Inflammatory macrophage treated with lipopolysaccharide for 4 hours (primary cell): ENCODE measurements around the gene OTOR.
A peak's percentile ranks its signal among the peaks of the same experiment; 100 is the strongest.

ENCODE experiments used
- DNase-seq: peaks from one replicate; pipeline ENCODE4 v3.0.0-alpha.2; 2020

Gene OTOR

GRCh38 chr20:16748308-16748900 lies at the start of gene OTOR:
TSS of gene OTOR (plus strand) at chr20:16748358. CDS start at chr20:16748402, 44 bp downstream.
- DNase-seq = no peak

GRCh38 chr20:16699293-16699692 lies 48.9 kb upstream of the OTOR start:
- no peak for DNase-seq

- DNase-seq = no peak
Measured at GRCh38 chr20:16701296-16701695, 46.9 kb upstream of the OTOR start.

GRCh38 chr20:16703570-16703969 lies 44.6 kb upstream of the OTOR start:
- no peak for DNase-seq

GRCh38 chr20:16707674-16708073 lies 40.5 kb upstream of the OTOR start:
- no peak for DNase-seq

- no peak for DNase-seq
Measured at GRCh38 chr20:16708602-16709001, 39.6 kb upstream of the OTOR start.

GRCh38 chr20:16709017-16709416 lies 39.1 kb upstream of the OTOR start:
- no peak for DNase-seq

GRCh38 chr20:16710781-16711180 lies 37.4 kb upstream of the OTOR start:
- DNase-seq = no peak

- DNase-seq = peak; percentile 6
Measured at GRCh38 chr20:16711661-16712258, 36.4 kb upstream of the OTOR start.

GRCh38 chr20:16712511-16712947 lies 35.6 kb upstream of the OTOR start:
- peak; percentile 8 for DNase-seq

- no peak for DNase-seq
Measured at GRCh38 chr20:16713066-16713465, 35.1 kb upstream of the OTOR start.

- DNase-seq = no peak
Measured at GRCh38 chr20:16714242-16714641, 33.9 kb upstream of the OTOR start.

GRCh38 chr20:16714751-16715150 lies 33.4 kb upstream of the OTOR start:
- no peak for DNase-seq

- no peak for DNase-seq
Measured at GRCh38 chr20:16719421-16719820, 28.7 kb upstream of the OTOR start.

GRCh38 chr20:16729080-16729479 lies 19.1 kb upstream of the OTOR start:
- DNase-seq = no peak

- DNase-seq = peak; percentile 97
Measured at GRCh38 chr20:16729565-16730460, 18.3 kb upstream of the OTOR start, which contains the start of gene SNRPB2. TSS of gene SNRPB2 (plus strand) at chr20:16730026. CDS start at chr20:16731703, 1,677 bp downstream.

- DNase-seq = peak; percentile 68
Measured at GRCh38 chr20:16732506-16733152, 15.5 kb upstream of the OTOR start.

- no peak for DNase-seq
Measured at GRCh38 chr20:16740365-16741072, 7.6 kb upstream of the OTOR start.

GRCh38 chr20:16744178-16744807 lies 3.9 kb upstream of the OTOR start:
- no peak for DNase-seq

- no peak for DNase-seq
Measured at GRCh38 chr20:16745204-16745603, 3.0 kb upstream of the OTOR start.

GRCh38 chr20:16747291-16747811 lies 807 bp upstream of the OTOR start:
- no peak for DNase-seq

GRCh38 chr20:16749573-16749972 lies 1.4 kb downstream of the OTOR start:
- DNase-seq = no peak
